H9 (cell line): ENCODE measurements around the gene KIRREL3. TPM values are rescaled to one million over a fixed set of nuclear protein-coding genes. Genes with fewer than 3 reads are reported as not detected.

Experiments
- DNase-seq: peaks from one replicate; pipeline ENCODE4 v3.0.0-alpha.2; 2017
- H2AFZ ChIP-seq: one replicate; pipeline ENCODE4 v1.6.1; 2013; ENCODE audit warnings: mild to moderate bottlenecking, low read length, control low read depth, moderate library complexity
- H2AK5ac ChIP-seq: 2 replicates; pipeline ENCODE4 v1.6.1; 2013; ENCODE audit warnings: low read length, control low read depth, mixed read lengths; ENCODE audit not compliant: insufficient read length
- H2BK120ac ChIP-seq: one replicate; pipeline ENCODE4 v1.6.1; 2013; ENCODE audit warnings: low read depth, mild to moderate bottlenecking, low read length, control low read depth, inconsistent platforms; ENCODE audit not compliant: poor library complexity, severe bottlenecking
- H2BK12ac ChIP-seq: 2 replicates; pipeline ENCODE4 v1.6.1; 2013; ENCODE audit warnings: low read length, control low read depth, mixed read lengths, low read depth; ENCODE audit not compliant: insufficient read length
- H2BK15ac ChIP-seq: 2 replicates; pipeline ENCODE4 v1.6.1; 2013; ENCODE audit warnings: low read depth, low read length, control low read depth
- H2BK20ac ChIP-seq: one replicate; pipeline ENCODE4 v1.6.1; 2013; ENCODE audit warnings: low read depth, mild to moderate bottlenecking, low read length, control low read depth, inconsistent platforms; ENCODE audit not compliant: poor library complexity, severe bottlenecking
- H2BK5ac ChIP-seq: 2 replicates; pipeline ENCODE4 v1.6.1; 2013; ENCODE audit warnings: low read length, control low read depth, mixed read lengths; ENCODE audit not compliant: insufficient read length
- H3K14ac ChIP-seq: 2 replicates; pipeline ENCODE4 v1.6.1; 2013; ENCODE audit warnings: low read length, control low read depth; ENCODE audit not compliant: insufficient read depth
- H3K18ac ChIP-seq: 2 replicates; pipeline ENCODE4 v1.6.1; 2013; ENCODE audit warnings: low read depth, mild to moderate bottlenecking, mixed read lengths, low read length, control low read depth; ENCODE audit not compliant: insufficient read length
- H3K23ac ChIP-seq: 2 replicates; pipeline ENCODE4 v1.6.1; 2013; ENCODE audit warnings: low read length, control low read depth, mixed read lengths, low read depth; ENCODE audit not compliant: insufficient read length
- H3K23me2 ChIP-seq: 2 replicates; pipeline ENCODE4 v1.6.1; 2013; ENCODE audit warnings: low read depth, mild to moderate bottlenecking, mixed read lengths, low read length, control low read depth; ENCODE audit not compliant: insufficient read length, poor library complexity, severe bottlenecking
- H3K27ac ChIP-seq: 2 replicates; pipeline ENCODE4 v1.5.1; 2013; ENCODE audit warnings: low read length, control low read depth, mixed read lengths, low read depth; ENCODE audit not compliant: insufficient read length
- H3K27me3 ChIP-seq: 2 replicates; pipeline ENCODE4 v1.6.1; 2013; ENCODE audit warnings: low read length, control low read depth, inconsistent platforms; ENCODE audit not compliant: insufficient read depth
- H3K4ac ChIP-seq: 2 replicates; pipeline ENCODE4 v1.6.1; 2013; ENCODE audit warnings: low read depth, mild to moderate bottlenecking, control low read depth, inconsistent platforms, low read length, moderate library complexity
- H3K4me1 ChIP-seq: 2 replicates; pipeline ENCODE4 v1.6.1; 2013; ENCODE audit warnings: low read length, control low read depth, inconsistent platforms; ENCODE audit not compliant: insufficient read depth
- H3K4me2 ChIP-seq: 2 replicates; pipeline ENCODE4 v1.6.1; 2013; ENCODE audit warnings: low read length, control low read depth, mixed read lengths; ENCODE audit not compliant: insufficient read length, insufficient read depth
- H3K56ac ChIP-seq: 2 replicates; pipeline ENCODE4 v1.6.1; 2013; ENCODE audit warnings: low read depth, mild to moderate bottlenecking, mixed read lengths, low read length, control low read depth; ENCODE audit not compliant: insufficient read length
- H3K79me1 ChIP-seq: 2 replicates; pipeline ENCODE4 v1.6.1; 2013; ENCODE audit warnings: low read depth, mild to moderate bottlenecking, moderate library complexity, low read length, control low read depth, inconsistent platforms; ENCODE audit not compliant: insufficient read depth, poor library complexity, severe bottlenecking
- H3K79me2 ChIP-seq: 2 replicates; pipeline ENCODE4 v1.6.1; 2013; ENCODE audit warnings: low read length, control low read depth, inconsistent platforms; ENCODE audit not compliant: insufficient read depth
- H3K9ac ChIP-seq: 2 replicates; pipeline ENCODE4 v1.6.1; 2013; ENCODE audit warnings: low read length, control low read depth, mixed read lengths; ENCODE audit not compliant: insufficient read length; ENCODE audit errors: extremely low read depth
- H3K9me3 ChIP-seq: one replicate; pipeline ENCODE4 v1.6.1; 2013; ENCODE audit warnings: low read depth, low read length, inconsistent platforms; ENCODE audit not compliant: control insufficient read depth
- H3T11ph ChIP-seq: one replicate; pipeline ENCODE4 v1.6.1; 2013; ENCODE audit warnings: mild to moderate bottlenecking, low read length, control low read depth, inconsistent platforms
- H4K20me1 ChIP-seq: one replicate; pipeline ENCODE4 v1.6.1; 2013; ENCODE audit not compliant: control insufficient read depth, insufficient read length, insufficient read depth
- H4K5ac ChIP-seq: 2 replicates; pipeline ENCODE4 v1.6.1; 2013; ENCODE audit warnings: low read depth, mild to moderate bottlenecking, mixed read lengths, low read length, control low read depth; ENCODE audit not compliant: insufficient read length
- H4K8ac ChIP-seq: replicated peaks from 2 replicates; pipeline ENCODE4 v1.6.1; 2013; ENCODE audit warnings: low read length, control low read depth, mixed read lengths, low read depth; ENCODE audit not compliant: insufficient read length
- H4K91ac ChIP-seq: 2 replicates; pipeline ENCODE4 v1.6.1; 2013; ENCODE audit warnings: low read depth, mild to moderate bottlenecking, moderate library complexity, mixed read lengths, low read length, control low read depth; ENCODE audit not compliant: insufficient read length
- H3K27ac Mint-ChIP-seq, 3 experiments: 2 replicates in 2 of 3; 3 replicates in 1 of 3; pipeline ENCODE4 v1.8.0; 2020 to 2021; ENCODE audit warnings: mixed read lengths in 3 of 3, mild to moderate bottlenecking in 1 of 3, moderate library complexity in 1 of 3
- H3K27me3 Mint-ChIP-seq: 2 replicates; pipeline ENCODE4 v1.8.0; 2021; ENCODE audit warnings: low read depth, mild to moderate bottlenecking, moderate library complexity, mixed read lengths
- H3K36me3 Mint-ChIP-seq, 3 experiments: 2 replicates in 2 of 3; 3 replicates in 1 of 3; pipeline ENCODE4 v1.8.0; 2020 to 2021; ENCODE audit warnings: low read depth in 3 of 3, mixed read lengths in 3 of 3; ENCODE audit not compliant: insufficient read depth in 1 of 3
- H3K4me1 Mint-ChIP-seq, 2 experiments: 2 replicates each; pipeline ENCODE4 v1.8.0; 2020; ENCODE audit warnings: mixed read lengths in 2 of 2
- H3K4me3 Mint-ChIP-seq, 2 experiments: 2 replicates in 1 of 2; 3 replicates in 1 of 2; pipeline ENCODE4 v1.8.0; 2020 to 2021; ENCODE audit warnings: mild to moderate bottlenecking in 2 of 2, mixed read lengths in 2 of 2, moderate library complexity in 1 of 2
- H3K9me3 Mint-ChIP-seq, 2 experiments: 2 replicates in 1 of 2; 3 replicates in 1 of 2; pipeline ENCODE4 v1.8.0; 2020; ENCODE audit warnings: mild to moderate bottlenecking in 2 of 2, mixed read lengths in 2 of 2, moderate library complexity in 1 of 2
- CTCF ChIP-seq: fragments of 200-600 bp; sonication (generic); conservative IDR thresholded peaks from 3 replicates; pipeline ENCODE4 v1.8.0; 2021; ENCODE audit warnings: antibody characterized with exemption, mild to moderate bottlenecking
- WGBS: extraction: QIAGEN DNeasy Blood & Tissue Kit; methylation state at CpG from one replicate; pipeline ENCODE4 v1.1.7; 2013; ENCODE audit warnings: missing lambda C conversion rate, low lambda C conversion rate, mixed read lengths; ENCODE audit not compliant: insufficient read length; ENCODE audit errors: extremely low coverage; 5-methylcytosine and 5-hydroxymethylcytosine counted together
- total RNA-seq: library from RNA; stranded (reverse); gene quantifications from 2 replicates; pipeline ENCODE4 v1.2.1, GENCODE V29; 2021

KIRREL3 gene
- total RNA-seq, 1 experiment from 2014 or later = 0.17 TPM

GRCh38 chr11:126438691-126439090 lies 561.9 kb downstream of the KIRREL3 start:
- Histone ChIP-seq H3K18ac (no peak overlapping the region), H3K23me2 (no peaks in the 10 kb centered on the region), H2BK15ac (no peak overlapping the region), H2BK120ac (no peak overlapping the region), H2AFZ (no peak overlapping the region), H4K20me1 (no peaks in the 10 kb centered on the region), H3K4me1 (peaks cover 3% of the 10 kb centered on the region; the same call in 1 of the 2 replicates), H3K79me2 (no peaks in the 10 kb centered on the region), H4K8ac (no peak overlapping the region), H3K4me2 (no peak overlapping the region), H3K27ac (no peak overlapping the region), H2BK5ac (no peak overlapping the region), H3K4ac (no peak overlapping the region), H3K9me3 (no peaks in the 10 kb centered on the region), H2BK12ac (no peak overlapping the region), H2AK5ac (no peak overlapping the region), H3K14ac (no peak overlapping the region), H3K79me1 (no peaks in the 10 kb centered on the region), H3K9ac (no peak overlapping the region), H4K91ac (no peak overlapping the region), H2BK20ac (no peak overlapping the region), H3T11ph (no peak overlapping the region), H3K56ac (no peak overlapping the region), H4K5ac (no peak overlapping the region), H3K23ac (no peak overlapping the region), H3K27me3 (no peaks in the 10 kb centered on the region)
- no peaks in the 10 kb centered on the region for H3K36me3 Mint-ChIP-seq
- no peak for DNase-seq
- H3K27me3 Mint-ChIP-seq = peaks cover 7% of the 10 kb centered on the region
- TF ChIP-seq CTCF = no peak
- no peaks in the 10 kb centered on the region for H3K9me3 Mint-ChIP-seq
- whole genome bisulfite sequencing = no CpG with 5 or more reads among the region's 5 CpGs
- H3K27ac Mint-ChIP-seq = no peak overlapping the region
- peaks cover 31 to 46% of the 10 kb centered on the region in 2 experiments for H3K4me1 Mint-ChIP-seq
- H3K4me3 Mint-ChIP-seq = no peak overlapping the region
